HG03159 (cell line): ENCODE data around the gene GANC.
"Not testable (repeated sequence)": the region's sequence is repeated elsewhere in the genome, so short reads cannot be mapped to it uniquely, and the experiment has no call there.

ENCODE experiments used
- ATAC-seq: cut with Tn5 transposase; IDR thresholded peaks from one replicate; pipeline ENCODE4 v1.9.1; 2021; ENCODE audit warnings: mild to moderate bottlenecking, moderate library complexity; ENCODE audit not compliant: unreplicated experiment

Gene GANC

DNA sequence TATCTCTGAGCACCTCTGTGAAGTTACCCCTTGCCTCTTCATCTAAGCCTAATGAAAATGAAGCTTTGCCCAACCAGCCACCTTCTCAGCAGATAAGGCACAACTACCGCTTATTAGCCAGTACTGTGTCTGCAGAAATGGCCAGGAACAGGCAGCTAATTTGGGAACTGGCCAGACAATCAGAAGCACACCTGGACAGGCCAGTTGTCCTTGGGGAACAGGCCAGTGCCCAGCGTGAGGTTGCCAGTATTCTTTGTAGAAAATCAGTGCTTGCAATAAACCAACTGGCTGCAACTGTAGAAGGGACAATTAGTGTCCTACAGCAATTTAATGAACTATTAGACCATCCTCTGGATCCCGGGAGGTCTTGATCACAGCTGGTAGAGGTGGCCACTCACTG, 10.7 kb downstream of the GANC start:
- no peak for ATAC-seq

DNA sequence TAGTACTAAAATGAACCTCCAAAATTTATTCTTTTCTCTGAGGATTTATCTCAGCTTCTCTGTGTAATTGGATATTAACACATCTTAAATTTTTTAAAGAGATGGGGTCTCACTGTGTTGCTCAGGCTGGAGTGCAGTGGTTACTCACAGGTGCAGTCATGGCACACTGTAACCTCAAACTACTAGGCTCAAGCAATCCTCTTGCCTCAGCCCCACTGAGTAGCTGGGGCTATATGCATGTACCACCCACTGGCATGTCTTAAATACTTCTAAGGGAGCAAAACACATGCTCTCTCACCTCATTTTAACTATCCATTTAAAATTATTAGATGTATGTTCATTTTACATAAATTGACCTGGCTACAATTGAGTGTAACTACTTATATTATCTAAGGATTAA, 11.6 kb downstream of the GANC start:
- ATAC-seq, result no peak

DNA sequence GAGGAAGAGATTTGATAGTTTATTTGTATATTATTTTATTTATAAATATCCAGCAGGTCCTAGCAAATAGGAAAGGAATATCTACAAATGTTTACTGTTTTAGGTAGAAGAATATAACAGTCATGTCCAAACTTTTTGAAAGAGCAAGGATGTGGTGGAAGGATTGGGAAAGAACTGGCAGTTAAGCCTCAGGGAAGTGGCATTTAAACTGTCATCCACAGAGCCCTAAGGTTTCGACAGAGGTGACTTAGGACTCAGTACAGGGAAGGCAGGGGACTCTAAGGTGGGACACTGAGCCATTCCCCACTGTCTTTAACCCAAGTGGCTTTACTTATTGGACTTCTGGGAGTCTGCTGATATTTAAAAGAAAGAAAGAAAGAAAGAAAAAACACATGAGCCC, 12.0 kb downstream of the GANC start:
- no peak for ATAC-seq

DNA sequence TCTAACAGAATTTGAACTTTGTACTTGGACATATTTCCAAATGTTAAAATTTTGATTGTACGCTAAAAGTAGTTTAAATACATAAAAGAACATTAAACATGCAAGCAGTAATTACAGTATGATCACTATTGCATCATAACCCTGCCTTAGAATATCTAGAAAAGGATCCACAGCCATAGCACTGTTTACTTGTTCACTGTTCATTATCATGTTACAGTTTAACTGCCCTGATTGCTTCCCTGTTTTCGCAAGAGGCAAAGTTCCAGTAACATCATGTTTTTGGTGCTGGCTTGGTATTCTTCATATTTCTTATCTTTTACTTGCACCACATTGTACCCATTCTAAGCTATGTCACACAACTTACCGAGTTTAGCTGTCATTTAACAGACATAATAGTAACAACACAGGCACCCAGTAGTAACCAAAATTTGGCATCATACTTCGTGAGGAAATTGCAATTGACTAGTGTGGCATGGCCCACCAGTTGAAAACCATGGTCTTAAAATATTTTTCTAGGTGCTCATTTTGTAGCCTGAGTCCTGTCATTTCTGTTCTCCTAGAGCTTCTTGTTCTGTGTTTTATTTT, 13.5 kb downstream of the GANC start:
- ATAC-seq, result no peak

DNA sequence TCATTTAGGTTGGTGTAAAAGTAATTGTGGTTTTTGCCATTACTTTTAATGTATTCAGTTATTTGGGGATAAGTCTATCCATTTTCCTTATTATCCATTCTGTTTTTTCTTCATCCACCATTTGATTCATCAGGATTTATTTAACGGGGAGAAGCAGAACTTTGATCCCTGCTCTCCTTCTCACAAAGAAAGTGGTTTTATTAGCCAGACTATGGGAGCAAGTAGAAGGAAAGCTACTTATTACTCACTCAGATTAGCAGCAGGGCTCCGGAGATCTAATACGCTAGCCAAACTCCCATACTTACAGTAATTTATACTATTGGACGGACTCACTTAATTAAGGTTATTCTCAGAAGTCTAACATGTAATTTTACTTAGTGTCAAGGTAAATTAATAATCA, 14.9 kb downstream of the GANC start:
- no peak for ATAC-seq

DNA sequence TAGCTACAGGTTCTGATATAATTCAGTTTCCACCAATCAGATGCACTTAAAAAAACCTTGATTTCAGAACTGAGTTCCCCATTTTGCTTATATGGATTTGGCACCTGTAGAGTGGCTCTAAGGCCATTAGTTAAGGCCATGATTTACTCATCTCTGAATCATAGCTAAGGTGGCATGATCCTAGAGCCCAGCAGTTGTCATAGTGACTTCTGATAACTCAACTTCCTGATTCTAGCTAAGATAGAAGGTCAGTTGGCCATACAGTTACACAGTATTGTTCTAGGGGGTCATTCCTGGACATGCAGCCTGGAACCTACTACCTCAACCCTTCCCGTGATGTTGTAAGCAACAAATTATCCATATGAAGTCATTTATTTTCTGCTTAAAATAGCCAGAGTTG, 16.2 kb downstream of the GANC start:
- ATAC-seq, result no peak

DNA sequence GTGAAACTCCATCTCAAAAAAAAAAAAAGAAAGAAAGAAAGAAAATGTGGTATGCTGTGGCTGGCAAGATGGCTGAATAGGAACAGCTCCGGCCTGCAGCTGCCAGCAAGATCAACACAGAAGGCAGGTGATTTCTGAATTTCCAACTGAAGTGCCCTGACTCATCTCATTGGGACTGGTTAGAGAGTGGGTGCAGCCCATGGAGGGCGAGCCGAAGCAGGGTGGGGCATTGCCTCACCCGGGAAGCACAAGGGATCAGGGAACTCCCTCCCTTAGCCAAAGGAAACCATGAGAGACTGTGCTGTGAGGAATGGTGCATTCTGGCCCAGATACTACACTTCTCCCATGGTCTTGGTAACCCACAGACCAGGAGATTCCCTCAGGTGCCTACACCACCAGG, 28.0 kb downstream of the GANC start:
- not testable (repeated sequence) for ATAC-seq

DNA sequence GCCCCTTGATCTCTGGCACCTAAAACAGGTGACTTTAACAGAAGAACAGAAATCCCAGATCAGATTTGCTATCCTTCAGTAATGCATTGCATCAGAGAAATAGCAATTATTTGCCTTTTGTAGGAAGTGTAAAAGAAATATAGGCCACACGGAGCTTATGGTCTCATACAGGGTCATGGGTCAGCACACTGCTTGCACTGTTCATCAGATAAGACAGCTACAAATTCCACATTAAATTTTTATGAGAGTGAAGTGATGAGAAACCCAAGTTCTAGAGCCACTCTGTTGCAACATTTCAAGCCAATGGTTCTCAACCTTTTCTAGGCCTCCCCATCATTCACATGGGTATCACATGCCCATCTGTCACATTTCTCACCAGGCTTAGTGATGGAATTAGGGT, 33.7 kb downstream of the GANC start:
- ATAC-seq, result no peak

DNA sequence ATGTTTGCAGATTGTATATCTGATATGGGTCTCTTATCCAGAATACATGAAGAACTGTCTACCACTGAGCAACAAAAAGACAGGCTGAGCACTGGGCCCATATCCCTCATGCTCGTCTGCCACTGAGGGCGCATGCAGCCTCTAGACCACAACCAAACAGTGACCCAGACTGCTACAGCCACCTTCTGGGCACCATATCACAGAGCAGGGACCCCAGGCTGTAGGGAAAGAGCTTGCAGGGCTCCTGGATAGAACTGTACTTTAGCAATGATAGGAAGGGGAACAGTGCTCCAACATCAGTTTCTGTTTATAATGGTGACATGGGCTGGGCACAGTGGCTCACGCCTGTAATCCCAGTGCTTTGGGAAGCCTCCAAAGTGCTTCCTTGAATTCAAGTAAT, 40.5 kb downstream of the GANC start:
- ATAC-seq, result no peak

DNA sequence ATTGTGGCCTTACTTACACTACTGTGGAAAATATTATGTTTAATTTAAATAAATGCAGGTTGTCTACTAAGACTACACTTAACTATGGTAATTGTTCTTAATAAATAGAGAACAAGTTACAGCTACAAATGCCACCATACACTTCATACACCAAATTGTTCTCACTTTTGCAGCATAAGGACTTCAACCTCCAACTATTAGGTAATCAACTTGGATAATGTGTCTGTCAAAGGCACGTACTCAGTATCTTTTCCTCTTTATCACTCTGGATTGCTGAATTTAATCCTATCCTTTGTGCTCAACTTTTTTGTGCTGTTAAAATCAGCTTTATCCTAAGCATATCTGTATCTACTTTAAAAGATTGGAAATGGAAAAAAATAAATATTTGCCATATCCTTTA, 41.8 kb downstream of the GANC start:
- no peak for ATAC-seq

DNA sequence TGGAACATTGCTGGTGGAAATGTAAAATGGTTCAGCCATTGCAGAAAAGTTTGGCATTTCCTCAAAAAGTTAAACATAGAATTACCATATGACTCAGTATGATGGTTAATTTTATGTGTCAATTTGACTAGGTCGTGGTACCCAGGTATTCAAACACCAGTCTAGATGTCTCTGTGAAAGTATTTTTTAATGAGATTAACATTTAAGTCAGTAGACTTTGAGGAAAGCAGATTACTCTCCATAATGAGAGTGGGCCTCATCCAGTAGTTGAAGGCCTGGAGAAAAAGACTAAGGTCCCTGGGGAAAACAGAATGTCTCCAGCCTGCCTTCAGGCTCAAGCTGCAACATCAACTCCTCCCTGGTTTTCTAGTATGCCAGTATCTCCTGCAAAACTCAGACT, 42.5 kb downstream of the GANC start:
- ATAC-seq, result no peak

DNA sequence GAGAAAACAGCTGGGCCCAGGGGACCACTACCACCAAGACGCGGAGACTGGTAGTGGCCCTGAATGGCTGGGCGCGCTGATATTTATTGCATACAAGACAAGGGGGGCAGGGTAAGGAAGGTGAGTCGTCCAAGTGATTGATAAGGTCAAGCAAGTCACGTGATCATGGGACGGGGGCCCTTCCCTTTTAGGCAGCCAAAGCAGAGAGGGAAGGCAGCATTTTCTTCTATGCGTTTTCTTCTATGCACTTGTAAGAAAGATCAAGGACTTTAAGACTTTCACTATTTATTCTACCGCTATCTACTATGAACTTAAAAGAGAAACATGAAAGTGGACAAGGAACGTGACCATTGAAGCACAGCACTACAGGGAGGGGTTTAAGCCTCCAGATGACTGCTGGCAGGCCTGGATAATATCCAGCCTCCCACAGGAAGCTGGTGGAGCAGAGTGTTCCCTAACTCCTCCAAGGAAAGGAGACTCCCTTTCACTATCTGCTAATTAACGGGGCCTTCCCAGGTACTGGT, 43.3 kb downstream of the GANC start:
- ATAC-seq, result not testable (repeated sequence)

DNA sequence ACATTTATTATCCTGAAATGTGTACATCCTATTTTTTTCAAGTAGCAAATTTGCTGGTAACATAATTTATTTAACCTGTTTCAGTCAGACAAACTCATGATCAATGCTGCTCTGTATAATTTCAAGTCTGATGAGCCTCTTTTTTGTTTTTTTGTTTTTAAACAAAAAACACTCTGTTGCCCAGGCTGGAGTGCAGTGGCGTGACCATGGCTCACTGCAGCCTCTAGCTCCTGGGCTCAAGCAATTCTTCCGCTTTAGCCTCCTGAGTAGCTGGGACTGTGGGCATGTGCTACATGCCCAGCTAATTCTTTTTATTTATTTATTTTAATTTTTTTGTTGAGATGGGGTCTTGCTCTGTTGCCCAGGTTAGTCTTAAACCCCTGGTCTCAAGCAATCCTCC, 46.2 kb downstream of the GANC start:
- ATAC-seq, result no peak

DNA sequence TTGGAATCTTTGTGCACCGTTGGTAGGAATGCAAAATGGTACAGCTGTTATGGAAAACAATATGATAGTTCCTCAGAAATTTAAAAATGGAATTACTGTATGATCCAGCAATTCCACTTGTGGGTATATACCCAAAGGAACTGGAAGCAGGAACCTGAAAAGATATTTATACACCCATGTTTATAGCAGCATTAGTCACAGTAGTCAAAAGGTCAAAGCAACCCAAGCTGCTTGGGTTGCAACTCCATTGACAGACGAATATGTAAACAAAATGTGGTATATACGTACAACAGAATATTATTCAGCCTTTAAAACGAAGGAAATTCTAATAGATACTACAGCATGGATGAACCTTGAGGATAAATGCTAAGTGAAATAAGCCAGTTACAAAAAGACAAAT, 51.3 kb downstream of the GANC start:
- no peak for ATAC-seq

DNA sequence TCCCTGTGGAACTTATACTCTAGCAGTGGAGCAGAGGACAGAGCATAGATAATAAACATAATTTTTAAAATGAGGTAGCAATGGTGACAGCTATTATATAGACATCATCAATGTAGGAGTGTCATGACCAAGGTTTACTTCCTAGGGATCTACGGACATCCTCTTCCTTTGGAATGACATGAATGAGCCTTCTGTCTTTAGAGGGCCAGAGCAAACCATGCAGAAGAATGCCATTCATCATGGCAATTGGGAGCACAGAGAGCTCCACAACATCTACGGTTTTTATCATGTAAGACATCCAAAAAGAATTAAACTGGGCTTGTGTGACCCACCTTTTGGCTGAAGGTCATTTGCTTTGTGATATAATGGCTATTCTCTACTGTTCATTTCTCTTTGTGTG, 56.2 kb downstream of the GANC start:
- ATAC-seq, result no peak

DNA sequence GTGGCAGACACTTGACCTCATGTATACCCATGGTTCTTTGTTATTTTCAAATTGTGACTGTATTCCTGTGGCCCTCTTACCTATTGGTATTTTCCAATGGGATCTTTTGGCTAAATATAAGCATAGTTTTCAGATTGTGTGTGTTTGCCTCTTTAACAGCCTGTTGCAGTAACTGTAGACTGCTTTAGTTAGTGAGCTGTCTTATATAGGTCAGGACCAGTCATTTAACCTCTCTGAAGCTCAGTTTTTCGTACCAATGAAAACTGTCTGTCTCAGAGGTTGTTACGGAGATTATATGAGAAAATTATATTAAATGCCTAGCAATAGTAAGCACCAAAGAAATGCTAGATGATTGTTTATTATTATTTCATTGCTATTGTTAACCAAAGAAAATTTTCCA, 57.0 kb downstream of the GANC start:
- ATAC-seq, result no peak

DNA sequence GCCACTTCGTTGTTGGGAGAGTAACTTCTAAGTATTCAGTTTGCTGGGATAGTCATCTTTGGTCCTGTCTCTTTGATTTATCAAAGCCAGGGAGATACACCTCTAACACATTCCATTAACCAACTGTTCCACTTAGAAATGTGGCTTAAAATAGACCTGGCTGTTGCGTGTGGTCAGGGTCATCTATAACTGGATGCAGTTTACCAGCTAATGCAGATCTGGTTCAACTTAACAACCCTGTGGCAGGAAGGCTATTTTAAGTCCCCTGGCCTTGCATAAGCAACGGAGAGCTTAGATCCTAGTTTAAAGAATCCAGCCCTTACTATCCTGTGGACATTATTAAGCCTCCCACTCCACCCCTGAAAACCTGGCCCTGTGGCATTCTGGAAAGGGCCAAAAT, 58.2 kb downstream of the GANC start:
- no peak for ATAC-seq

DNA sequence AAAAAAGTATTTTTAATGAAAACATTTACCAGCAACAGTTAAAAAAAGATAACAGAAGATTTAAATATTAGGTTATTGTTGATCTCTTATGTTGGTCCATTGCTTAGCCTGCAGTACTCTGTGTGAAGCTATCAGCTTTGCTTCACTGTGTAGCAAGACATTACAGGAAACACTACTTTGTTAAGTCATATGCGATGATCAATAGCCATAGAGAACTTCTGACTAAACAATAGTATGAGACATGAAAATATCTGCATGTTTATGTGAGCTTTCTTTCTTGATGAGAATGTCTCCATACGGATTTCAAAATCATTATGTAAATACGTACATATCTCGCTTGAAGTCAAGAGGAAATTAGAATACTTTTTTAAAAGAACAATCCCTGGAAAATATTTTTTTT, 59.3 kb downstream of the GANC start:
- no peak for ATAC-seq

DNA sequence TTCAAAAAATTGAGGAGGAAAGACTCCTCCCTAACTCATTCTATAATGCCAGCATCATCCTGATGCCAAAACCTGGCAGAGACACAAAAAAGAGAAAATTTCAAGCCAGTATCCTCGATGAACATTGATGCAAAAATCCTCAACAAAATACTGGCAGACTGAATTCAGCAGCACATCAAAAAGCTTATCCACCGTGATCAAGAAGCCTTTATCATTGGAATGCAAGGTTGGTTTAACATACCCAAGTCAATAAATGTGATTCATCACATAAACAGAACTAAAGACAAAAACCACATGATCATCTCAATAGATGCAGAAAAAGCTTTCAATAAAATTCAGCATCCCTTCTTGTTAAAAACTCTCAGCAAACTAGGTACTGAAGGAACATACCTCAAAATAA, 62.1 kb downstream of the GANC start:
- no peak for ATAC-seq

DNA sequence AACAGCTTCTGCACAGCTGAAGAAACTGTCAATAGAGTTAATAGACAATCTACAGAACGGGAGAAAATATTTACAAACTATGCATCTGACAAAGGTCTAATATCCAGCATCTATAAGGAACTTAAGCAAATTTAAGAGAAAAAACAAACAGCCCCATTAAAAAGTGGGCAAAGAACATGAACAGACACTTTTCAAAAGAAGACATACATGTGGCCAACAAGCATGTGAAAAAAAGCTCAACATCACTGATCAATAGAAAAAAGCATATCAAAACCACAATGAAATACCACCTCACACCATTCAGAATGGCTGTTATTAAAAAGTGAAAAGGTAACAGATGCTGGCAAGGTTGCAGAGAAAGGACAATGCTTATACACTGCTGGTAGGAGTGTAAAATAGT, 63.6 kb downstream of the GANC start:
- ATAC-seq, result not testable (repeated sequence)

DNA sequence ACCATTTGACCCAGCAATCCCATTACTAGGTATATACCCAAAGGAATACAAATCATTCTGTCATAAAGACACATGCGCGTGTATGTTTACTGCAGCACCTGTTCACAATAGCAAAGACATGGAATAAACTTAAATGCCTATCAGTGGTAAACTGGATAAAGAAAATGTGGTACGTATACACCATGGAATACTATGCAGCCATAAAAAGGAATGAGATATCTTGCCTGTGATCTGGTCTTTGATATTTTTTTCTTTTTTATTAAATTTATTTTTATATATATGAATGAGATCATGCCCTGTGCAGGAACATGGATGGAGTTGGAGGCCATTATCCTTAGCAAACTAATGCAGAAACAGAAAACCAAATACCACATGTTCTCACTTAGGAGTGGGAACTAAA, 64.1 kb downstream of the GANC start:
- not testable (repeated sequence) for ATAC-seq

DNA sequence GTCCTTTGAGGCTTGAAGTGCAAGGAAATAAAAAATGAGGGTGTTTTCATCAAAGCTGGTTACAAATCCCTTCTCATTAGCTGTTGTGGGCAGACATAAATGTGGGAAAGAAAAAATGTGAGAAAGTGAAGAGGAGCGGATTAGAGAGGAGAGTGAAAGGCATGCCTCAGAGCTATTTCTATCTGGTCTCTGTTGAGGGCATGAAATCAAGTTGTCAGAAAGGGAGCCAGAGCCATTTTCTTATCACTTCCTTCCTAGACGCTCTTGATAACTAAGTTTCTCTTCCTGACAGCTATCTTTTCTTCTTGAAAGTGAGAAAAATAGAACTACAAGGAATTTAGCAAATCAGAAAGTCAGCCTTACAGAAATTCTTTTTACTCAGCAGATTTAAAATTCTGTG, 65.5 kb downstream of the GANC start:
- ATAC-seq, result no peak

DNA sequence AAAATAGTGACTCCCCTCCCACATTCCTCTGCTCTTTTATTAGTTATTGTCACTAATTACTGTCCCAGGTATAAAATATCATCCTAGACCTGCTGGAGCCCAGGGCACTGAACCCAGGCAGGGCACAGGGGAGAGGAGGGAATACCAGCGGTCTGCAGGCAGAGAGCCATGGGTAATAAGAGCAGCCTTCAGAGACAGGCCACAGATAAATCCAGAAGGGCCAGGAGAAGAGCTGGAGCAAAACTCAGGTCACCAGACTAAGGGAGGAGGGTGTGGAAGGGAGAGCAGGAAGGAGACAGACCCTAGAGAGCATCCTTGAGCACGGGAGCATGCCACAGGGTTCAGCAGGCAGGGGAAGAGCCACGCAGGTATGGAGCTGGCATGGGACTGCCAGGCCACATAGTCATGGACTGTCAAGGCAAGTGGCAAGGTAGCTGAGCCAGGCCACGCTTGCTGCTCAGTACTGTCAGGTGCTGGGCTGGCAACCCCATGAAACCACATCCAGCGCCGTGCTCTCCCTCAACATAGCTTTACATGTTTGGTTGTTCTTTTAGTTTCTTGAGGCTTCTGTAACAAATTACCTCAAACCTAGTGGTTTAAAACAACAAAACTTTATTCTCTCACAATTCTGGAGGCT, 70.7 kb downstream of the GANC start:
- ATAC-seq, result no peak
